ENCODE results near the gene SPG7.
"Not testable (repeated sequence)": the region's sequence is repeated elsewhere in the genome, so short reads cannot be mapped to it uniquely, and the experiment has no call there.

The SPG7 gene

DNA sequence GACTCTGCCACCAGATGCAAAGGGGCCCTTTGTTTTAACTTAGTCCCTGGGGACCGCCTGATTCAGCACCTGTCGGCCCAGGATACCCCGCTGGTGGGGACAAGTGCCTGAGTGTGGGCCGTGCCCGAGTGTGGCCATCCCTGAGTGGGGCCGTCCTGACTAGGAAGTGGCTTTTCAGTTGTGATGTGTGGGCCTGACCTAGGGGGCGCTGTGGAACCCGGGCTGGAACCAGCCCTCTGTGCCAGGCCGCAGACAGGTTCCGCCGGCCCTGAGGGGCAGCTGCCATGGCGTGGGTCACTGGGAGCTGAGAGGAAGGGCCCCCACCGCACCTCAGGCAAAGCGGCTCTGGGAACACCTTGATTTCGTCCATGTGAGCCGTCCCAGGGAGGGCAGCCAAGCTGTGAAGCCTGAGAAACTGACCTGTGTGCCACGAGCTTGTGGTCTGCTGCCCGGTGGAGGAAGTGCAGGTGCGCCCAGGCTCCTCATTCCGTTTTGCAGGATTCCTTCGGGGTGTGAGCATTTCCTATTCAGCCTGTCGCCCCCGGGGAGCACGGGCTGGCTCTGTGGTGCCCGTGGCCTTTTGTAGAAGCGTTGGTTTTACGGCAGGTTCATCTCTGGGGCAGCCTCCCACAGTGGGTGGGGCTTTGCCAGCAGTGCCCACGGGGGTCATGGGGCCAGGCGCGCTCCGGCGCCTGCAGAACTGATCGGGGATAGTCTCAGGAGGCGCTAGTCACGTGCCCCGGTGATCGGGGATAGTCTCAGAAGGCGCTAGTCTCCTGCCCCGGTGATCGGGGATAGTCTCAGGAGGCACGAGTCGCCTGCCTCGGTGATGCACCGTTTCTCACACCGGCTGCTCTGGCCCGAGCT, 57.5 kb downstream of the SPG7 start:
- peak overlapping the region; percentile 21; the same call in 1 of the 2 replicates for H3K4me3 ChIP-seq (ENCODE audit: low read depth, low read length)
- TF ChIP-seq CTCF (IDR thresholded peaks at IDR 0.05; ENCODE audit: low read depth, low read length): peak; percentile 65

GRCh38 chr16:89567656-89568594, 59.7 kb downstream of the SPG7 start:
- no peak for TF ChIP-seq CTCF (IDR thresholded peaks at IDR 0.05; ENCODE audit: low read depth, low read length)
- no peak overlapping the region for H3K4me3 ChIP-seq (ENCODE audit: low read depth, low read length)

GRCh38 chr16:89569506-89570341, 61.5 kb downstream of the SPG7 start:
- no peak for TF ChIP-seq CTCF (IDR thresholded peaks at IDR 0.05; ENCODE audit: low read depth, low read length)
- H3K4me3 ChIP-seq (ENCODE audit: low read depth, low read length): no peak overlapping the region

DNA sequence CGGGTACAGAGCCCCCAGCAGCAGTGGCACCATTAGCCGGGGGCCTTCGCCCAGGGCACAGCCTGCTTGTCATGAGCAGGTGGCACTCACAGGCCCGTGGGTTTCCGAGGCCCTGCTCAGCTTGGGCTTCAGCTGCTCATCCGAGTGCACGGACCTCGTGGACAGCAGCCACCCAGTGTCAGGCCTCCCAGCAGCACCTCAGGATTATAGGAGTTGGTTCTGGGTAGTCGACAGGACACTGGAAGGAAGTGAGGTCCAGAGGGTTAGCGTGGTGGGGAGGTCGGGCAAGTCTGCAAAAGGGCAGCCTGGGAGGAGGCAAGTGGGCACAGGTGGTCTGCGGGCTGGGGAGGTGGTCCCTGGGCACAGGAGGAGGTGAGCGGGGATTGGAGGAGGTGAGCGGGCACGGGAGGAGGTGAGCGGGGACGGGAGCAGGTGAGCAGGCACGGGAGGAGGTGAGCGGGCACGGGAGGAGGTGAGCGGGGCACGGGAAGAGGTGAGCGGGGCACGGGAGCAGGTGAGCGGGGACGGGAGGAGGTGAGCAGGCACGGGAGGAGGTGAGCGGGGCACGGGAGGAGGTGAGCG, 62.2 kb downstream of the SPG7 start:
- TF ChIP-seq CTCF (IDR thresholded peaks at IDR 0.05; ENCODE audit: low read depth, low read length): no peak
- no peak overlapping the region for H3K4me3 ChIP-seq (ENCODE audit: low read depth, low read length)

GRCh38 chr16:89570983-89571598, 62.9 kb downstream of the SPG7 start:
- not testable (repeated sequence) for H3K4me3 ChIP-seq (ENCODE audit: low read depth, low read length)

GRCh38 chr16:89571636-89572035, 63.4 kb downstream of the SPG7 start:
- no peak for TF ChIP-seq CTCF (IDR thresholded peaks at IDR 0.05; ENCODE audit: low read depth, low read length)

More at GRCh38 chr16:89571636-89572035, 63.4 kb downstream of the SPG7 start:
- H3K4me3 ChIP-seq (ENCODE audit: low read depth, low read length): no peak overlapping the region

All from WI38 (cell line).